DMS 273 (cell line): ENCODE measurements around the gene EFL1.
"Not testable (repeated sequence)": the region's sequence is repeated elsewhere in the genome, so short reads cannot be mapped to it uniquely, and the experiment has no call there.

ENCODE experiments used
- DNase-seq: peaks from one replicate; lab custom pipeline; 2025; ENCODE audit not compliant: unreplicated experiment; lab: John Stamatoyannopoulos, UW

EFL1 gene

GRCh38 chr15:82262422-82263026 lies at the start of gene EFL1, which contains the start of gene SAXO2:
TSS of gene EFL1 (minus strand) at chr15:82262734. CDS start at chr15:82261778, 956 bp downstream.
TSS of gene SAXO2 (plus strand) at chr15:82262818. CDS start at chr15:82262880, 62 bp downstream.
- DNase-seq, result peak; percentile 93

GRCh38 chr15:82311321-82311720 lies 48.8 kb upstream of the EFL1 start:
- DNase-seq, result not testable (repeated sequence)

GRCh38 chr15:82309802-82310201 lies 47.3 kb upstream of the EFL1 start:
- DNase-seq, result no peak

- no peak for DNase-seq
Measured at GRCh38 chr15:82307714-82308081, 45.2 kb upstream of the EFL1 start.

GRCh38 chr15:82306791-82307713 lies 44.5 kb upstream of the EFL1 start:
- no peak for DNase-seq

- DNase-seq, result no peak
Measured at GRCh38 chr15:82305621-82306048, 43.1 kb upstream of the EFL1 start.

- no peak for DNase-seq
Measured at GRCh38 chr15:82304778-82305090, 42.2 kb upstream of the EFL1 start.

GRCh38 chr15:82303956-82304777 lies 41.6 kb upstream of the EFL1 start:
- no peak for DNase-seq

GRCh38 chr15:82301296-82302016 lies 38.9 kb upstream of the EFL1 start:
- no peak for DNase-seq

GRCh38 chr15:82300883-82301282 lies 38.3 kb upstream of the EFL1 start:
- DNase-seq, result no peak

GRCh38 chr15:82300326-82300725 lies 37.8 kb upstream of the EFL1 start:
- DNase-seq, result not testable (repeated sequence)

GRCh38 chr15:82299511-82299914 lies 37.0 kb upstream of the EFL1 start:
- DNase-seq, result not testable (repeated sequence)

- DNase-seq, result no peak
Measured at GRCh38 chr15:82298520-82298919, 36.0 kb upstream of the EFL1 start.

GRCh38 chr15:82298032-82298431 lies 35.5 kb upstream of the EFL1 start:
- no peak for DNase-seq

GRCh38 chr15:82297546-82297945 lies 35.0 kb upstream of the EFL1 start:
- DNase-seq, result no peak

GRCh38 chr15:82294061-82294690 lies 31.6 kb upstream of the EFL1 start:
- no peak for DNase-seq

- no peak for DNase-seq
Measured at GRCh38 chr15:82292271-82292670, 29.7 kb upstream of the EFL1 start.

- DNase-seq, result not testable (repeated sequence)
Measured at GRCh38 chr15:82288202-82288601, 25.7 kb upstream of the EFL1 start.

GRCh38 chr15:82286475-82286874 lies 23.9 kb upstream of the EFL1 start:
- not testable (repeated sequence) for DNase-seq

GRCh38 chr15:82284381-82284780 lies 21.8 kb upstream of the EFL1 start:
- DNase-seq, result not testable (repeated sequence)
